ENCODE results near the gene USP6NL. TPM values are rescaled to one million over a fixed set of nuclear protein-coding genes. Genes with fewer than 3 reads are reported as not detected.

Gene USP6NL
- total RNA-seq, 1 experiment from 2014 or later, result 24.6 TPM

GRCh38 chr10:11406746-11407145 lies 204.7 kb downstream of the USP6NL start:
- intact Hi-C loops (cut with micrococcal nuclease), result no loop called here
- ATAC-seq (no peak), DNase-seq (ENCODE audit: low read depth, low spot score) (no peak)
- Histone ChIP-seq H3K4me3 (replicated peaks in 1 of 2; ENCODE audit: low read depth in 1 of 2, low read length in 2 of 2) (no peak overlapping the region), H3K9me3 (ENCODE audit: control insufficient read depth in 1 of 2, insufficient read depth in 1 of 2, low read depth in 1 of 2, low read length in 2 of 2) (no peaks in the 10 kb centered on the region), H3K4me1 (ENCODE audit: control insufficient read depth in 1 of 2, insufficient read depth in 2 of 2, low read length in 2 of 2) (no peaks in the 10 kb centered on the region), H3K36me3 (ENCODE audit: control insufficient read depth in 1 of 2, insufficient read depth in 2 of 2, low read length in 2 of 2) (no peaks in the 10 kb centered on the region), H3K9ac (ENCODE audit: low read length) (no peak overlapping the region), H3K27ac (ENCODE audit: low read depth, low read length) (no peak overlapping the region), H4K20me1 (ENCODE audit: insufficient read depth) (no peaks in the 10 kb centered on the region), H3K9me2 (ENCODE audit: insufficient read depth) (no peaks in the 10 kb centered on the region), H3K27me3 (ENCODE audit: insufficient read depth, low read length) (peaks cover 11% of the 10 kb centered on the region; the same call in 1 of the 2 replicates), H3K79me2 (ENCODE audit: insufficient read depth, low read length) (no peaks in the 10 kb centered on the region), H2AFZ (ENCODE audit: low read depth, low read length, poor library complexity, severe bottlenecking) (no peak overlapping the region), H3K4me2 (ENCODE audit: low read length) (no peak overlapping the region)
- ChIA-PET CTCF (no interaction called here), POLR2A (no interaction called here), RAD21 (ENCODE audit: low non-redundant PET in 1 of 2, low total read pairs in 2 of 2, uncharacterized antibody in 2 of 2, unreplicated experiment in 2 of 2) (no interaction called here)
- TF ChIP-seq SP1 (IDR thresholded peaks at IDR 0.05; ENCODE audit: low read depth) (no peak), EGR1 (IDR thresholded peaks at IDR 0.05; ENCODE audit: low read depth) (no peak), EZH2 (IDR thresholded peaks at IDR 0.05) (no peak), EZH2phosphoT487 (IDR thresholded peaks at IDR 0.05; ENCODE audit: borderline replicate concordance) (no peak), FOSL1 (IDR thresholded peaks at IDR 0.05; ENCODE audit: low read depth) (no peak), ATF3 (IDR thresholded peaks at IDR 0.05) (no peak)
- BruUV-seq (replicated peaks), result no TSS peak

GRCh38 chr10:11404901-11405300 lies 206.5 kb downstream of the USP6NL start:
- no TSS peak for BruUV-seq (replicated peaks)
- intact Hi-C loops (cut with micrococcal nuclease), result no loop called here
- Histone ChIP-seq H3K36me3 (ENCODE audit: control insufficient read depth in 1 of 2, insufficient read depth in 2 of 2, low read length in 2 of 2) (no peaks in the 10 kb centered on the region), H2AFZ (ENCODE audit: low read depth, low read length, poor library complexity, severe bottlenecking) (no peak overlapping the region), H3K4me3 (replicated peaks in 1 of 2; ENCODE audit: low read depth in 1 of 2, low read length in 2 of 2) (no peak overlapping the region), H3K9me2 (ENCODE audit: insufficient read depth) (no peaks in the 10 kb centered on the region), H3K27me3 (ENCODE audit: insufficient read depth, low read length) (peaks cover 6% of the 10 kb centered on the region; the same call in 1 of the 2 replicates), H3K9ac (ENCODE audit: low read length) (no peak overlapping the region), H3K9me3 (ENCODE audit: control insufficient read depth in 1 of 2, insufficient read depth in 1 of 2, low read depth in 1 of 2, low read length in 2 of 2) (no peaks in the 10 kb centered on the region), H3K4me1 (ENCODE audit: control insufficient read depth in 1 of 2, insufficient read depth in 2 of 2, low read length in 2 of 2) (no peaks in the 10 kb centered on the region), H4K20me1 (ENCODE audit: insufficient read depth) (no peaks in the 10 kb centered on the region), H3K4me2 (ENCODE audit: low read length) (no peak overlapping the region), H3K79me2 (ENCODE audit: insufficient read depth, low read length) (no peaks in the 10 kb centered on the region), H3K27ac (ENCODE audit: low read depth, low read length) (no peak overlapping the region)
- POLR2A ChIA-PET, result no interaction called here
- ATAC-seq (no peak), DNase-seq (ENCODE audit: low read depth, low spot score) (no peak)
- CTCF ChIA-PET, result no interaction called here
- RAD21 ChIA-PET (ENCODE audit: low non-redundant PET in 1 of 2, low total read pairs in 2 of 2, uncharacterized antibody in 2 of 2, unreplicated experiment in 2 of 2), result no interaction called here
- TF ChIP-seq ZNF274 (IDR thresholded peaks at IDR 0.05; ENCODE audit: low read depth, low read length) (no peak), EZH2 (IDR thresholded peaks at IDR 0.05) (no peak), POLR2A (IDR thresholded peaks at IDR 0.05; ENCODE audit: borderline replicate concordance, extremely low read depth, insufficient read depth, insufficient read length) (no peak)
- TF ChIP-seq, protein P1, sequence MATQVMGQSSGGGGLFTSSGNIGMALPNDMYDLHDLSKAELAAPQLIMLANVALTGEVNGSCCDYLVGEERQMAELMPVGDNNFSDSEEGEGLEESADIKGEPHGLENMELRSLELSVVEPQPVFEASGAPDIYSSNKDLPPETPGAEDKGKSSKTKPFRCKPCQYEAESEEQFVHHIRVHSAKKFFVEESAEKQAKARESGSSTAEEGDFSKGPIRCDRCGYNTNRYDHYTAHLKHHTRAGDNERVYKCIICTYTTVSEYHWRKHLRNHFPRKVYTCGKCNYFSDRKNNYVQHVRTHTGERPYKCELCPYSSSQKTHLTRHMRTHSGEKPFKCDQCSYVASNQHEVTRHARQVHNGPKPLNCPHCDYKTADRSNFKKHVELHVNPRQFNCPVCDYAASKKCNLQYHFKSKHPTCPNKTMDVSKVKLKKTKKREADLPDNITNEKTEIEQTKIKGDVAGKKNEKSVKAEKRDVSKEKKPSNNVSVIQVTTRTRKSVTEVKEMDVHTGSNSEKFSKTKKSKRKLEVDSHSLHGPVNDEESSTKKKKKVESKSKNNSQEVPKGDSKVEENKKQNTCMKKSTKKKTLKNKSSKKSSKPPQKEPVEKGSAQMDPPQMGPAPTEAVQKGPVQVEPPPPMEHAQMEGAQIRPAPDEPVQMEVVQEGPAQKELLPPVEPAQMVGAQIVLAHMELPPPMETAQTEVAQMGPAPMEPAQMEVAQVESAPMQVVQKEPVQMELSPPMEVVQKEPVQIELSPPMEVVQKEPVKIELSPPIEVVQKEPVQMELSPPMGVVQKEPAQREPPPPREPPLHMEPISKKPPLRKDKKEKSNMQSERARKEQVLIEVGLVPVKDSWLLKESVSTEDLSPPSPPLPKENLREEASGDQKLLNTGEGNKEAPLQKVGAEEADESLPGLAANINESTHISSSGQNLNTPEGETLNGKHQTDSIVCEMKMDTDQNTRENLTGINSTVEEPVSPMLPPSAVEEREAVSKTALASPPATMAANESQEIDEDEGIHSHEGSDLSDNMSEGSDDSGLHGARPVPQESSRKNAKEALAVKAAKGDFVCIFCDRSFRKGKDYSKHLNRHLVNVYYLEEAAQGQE (IDR thresholded peaks at IDR 0.05; ENCODE audit: low read depth), result no peak
